ENCODE data around the gene RAB8A.
A peak's percentile ranks its signal among the peaks of the same experiment; 100 is the strongest.

Gene RAB8A

GRCh38 chr19:16111160-16111908, at the start of gene RAB8A:
TSS of gene RAB8A (plus strand) at chr19:16111889. CDS start at chr19:16111902, 13 bp downstream.
- Mint-ChIP-seq H3K4me1 (peaks cover 30 to 47% of the 10 kb centered on the region in 2 donors), H3K27me3 (no peaks in the 10 kb centered on the region), H3K9me3 (no peaks in the 10 kb centered on the region), H3K27ac (peak within 1 kb of the TSS; percentile 99), H3K36me3 (peaks cover 26 to 42% of the 10 kb centered on the region in 2 donors), H3K4me3 (peak within 1 kb of the TSS; percentile 99 to 100)
- ATAC-seq (replicated peaks): peak; percentile 92 to 94
- peak; percentile 99 for DNase-seq

- H3K9me3 Mint-ChIP-seq: peaks cover 2 to 3% of the 10 kb centered on the region in 2 donors
- DNase-seq: no peak
- peaks cover 5 to 11% of the 10 kb centered on the region in 2 donors for H3K27me3 Mint-ChIP-seq
- H3K27ac Mint-ChIP-seq: no peak overlapping the region
- no peaks in the 10 kb centered on the region for H3K36me3 Mint-ChIP-seq
- peak; percentile 62 to 76 for ATAC-seq (replicated peaks)
- H3K4me3 Mint-ChIP-seq: no peak overlapping the region
- H3K4me1 Mint-ChIP-seq: peaks cover 18 to 26% of the 10 kb centered on the region in 2 donors
Measured at GRCh38 chr19:16061943-16062342, 49.7 kb upstream of the RAB8A start.

GRCh38 chr19:16062789-16063188, 48.9 kb upstream of the RAB8A start:
- peak; percentile 73 to 74 for ATAC-seq (replicated peaks)
- peak; percentile 28 for DNase-seq
- Mint-ChIP-seq H3K27ac (peak overlapping the region; percentile 51), H3K4me3 (no peak overlapping the region), H3K36me3 (no peaks in the 10 kb centered on the region), H3K4me1 (peaks cover 18 to 26% of the 10 kb centered on the region in 2 donors), H3K9me3 (peaks cover 0 to 3% of the 10 kb centered on the region in 2 donors), H3K27me3 (peaks cover 5 to 11% of the 10 kb centered on the region in 2 donors)

GRCh38 chr19:16064209-16064889, 47.3 kb upstream of the RAB8A start:
- Mint-ChIP-seq H3K36me3 (no peaks in the 10 kb centered on the region), H3K9me3 (peaks cover 0 to 3% of the 10 kb centered on the region in 2 donors), H3K27ac (no peak overlapping the region), H3K4me3 (no peak overlapping the region), H3K27me3 (peaks cover 0 to 5% of the 10 kb centered on the region in 2 donors), H3K4me1 (peaks cover 18 to 26% of the 10 kb centered on the region in 2 donors)
- DNase-seq: no peak
- ATAC-seq (replicated peaks): no peak

GRCh38 chr19:16066611-16067104, 45.0 kb upstream of the RAB8A start:
- DNase-seq (no peak), ATAC-seq (replicated peaks) (peak in 1 of 2 donors; percentile 21)
- Mint-ChIP-seq H3K9me3 (peaks cover 0 to 3% of the 10 kb centered on the region in 2 donors), H3K4me1 (peaks cover 22 to 25% of the 10 kb centered on the region in 2 donors), H3K27me3 (no peaks in the 10 kb centered on the region), H3K4me3 (no peak overlapping the region), H3K36me3 (no peaks in the 10 kb centered on the region), H3K27ac (no peak overlapping the region)

- Mint-ChIP-seq H3K9me3 (peaks cover 0 to 3% of the 10 kb centered on the region in 2 donors), H3K27me3 (no peaks in the 10 kb centered on the region), H3K4me1 (peaks cover 18% of the 10 kb centered on the region in 2 donors), H3K36me3 (no peaks in the 10 kb centered on the region), H3K27ac (no peak overlapping the region), H3K4me3 (no peak overlapping the region)
- no peak for ATAC-seq (replicated peaks)
- no peak for DNase-seq
Measured at GRCh38 chr19:16067205-16067938, 44.3 kb upstream of the RAB8A start.

- H3K4me1 Mint-ChIP-seq: peaks cover 11% of the 10 kb centered on the region in 2 donors
- H3K36me3 Mint-ChIP-seq: no peaks in the 10 kb centered on the region
- no peak for DNase-seq
- no peak for ATAC-seq (replicated peaks)
- no peaks in the 10 kb centered on the region for H3K27me3 Mint-ChIP-seq
- H3K27ac Mint-ChIP-seq: no peak overlapping the region
- no peak overlapping the region for H3K4me3 Mint-ChIP-seq
- no peaks in the 10 kb centered on the region for H3K9me3 Mint-ChIP-seq
Measured at GRCh38 chr19:16068696-16069259, 42.9 kb upstream of the RAB8A start.

GRCh38 chr19:16069813-16070365, 41.8 kb upstream of the RAB8A start:
- H3K4me1 Mint-ChIP-seq: peaks cover 16 to 21% of the 10 kb centered on the region in 2 donors
- H3K27me3 Mint-ChIP-seq: no peaks in the 10 kb centered on the region
- H3K4me3 Mint-ChIP-seq: peak overlapping the region in 1 of 2 donors; percentile 68
- DNase-seq (no peak), ATAC-seq (replicated peaks) (no peak)
- H3K36me3 Mint-ChIP-seq: no peaks in the 10 kb centered on the region
- H3K27ac Mint-ChIP-seq: no peak overlapping the region
- H3K9me3 Mint-ChIP-seq: no peaks in the 10 kb centered on the region

GRCh38 chr19:16070366-16070990, 41.2 kb upstream of the RAB8A start:
- ATAC-seq (replicated peaks) (peak; percentile 92 to 97), DNase-seq (peak; percentile 79)
- Mint-ChIP-seq H3K9me3 (no peaks in the 10 kb centered on the region), H3K27ac (no peak overlapping the region), H3K4me3 (peak overlapping the region in 1 of 2 donors; percentile 68), H3K27me3 (no peaks in the 10 kb centered on the region), H3K36me3 (no peaks in the 10 kb centered on the region), H3K4me1 (peaks cover 19 to 27% of the 10 kb centered on the region in 2 donors)

- DNase-seq (no peak), ATAC-seq (replicated peaks) (no peak)
- Mint-ChIP-seq H3K27me3 (no peaks in the 10 kb centered on the region), H3K27ac (no peak overlapping the region), H3K4me1 (peaks cover 21 to 33% of the 10 kb centered on the region in 2 donors), H3K36me3 (no peaks in the 10 kb centered on the region), H3K4me3 (no peak overlapping the region), H3K9me3 (no peaks in the 10 kb centered on the region)
Measured at GRCh38 chr19:16071072-16071691, 40.5 kb upstream of the RAB8A start.

GRCh38 chr19:16073481-16073880, 38.2 kb upstream of the RAB8A start:
- Mint-ChIP-seq H3K36me3 (peaks cover 12 to 13% of the 10 kb centered on the region in 2 donors), H3K4me3 (no peak overlapping the region), H3K9me3 (no peaks in the 10 kb centered on the region), H3K27ac (no peak overlapping the region), H3K4me1 (peaks cover 19 to 38% of the 10 kb centered on the region in 2 donors), H3K27me3 (no peaks in the 10 kb centered on the region)
- DNase-seq (no peak), ATAC-seq (replicated peaks) (no peak)

GRCh38 chr19:16073988-16074387, 37.7 kb upstream of the RAB8A start:
- Mint-ChIP-seq H3K27ac (peak overlapping the region; percentile 83), H3K36me3 (peaks cover 17 to 18% of the 10 kb centered on the region in 2 donors), H3K9me3 (no peaks in the 10 kb centered on the region), H3K4me3 (no peak overlapping the region), H3K27me3 (no peaks in the 10 kb centered on the region), H3K4me1 (peaks cover 20 to 43% of the 10 kb centered on the region in 2 donors)
- ATAC-seq (replicated peaks) (no peak), DNase-seq (no peak)
